Hepatocyte (in vitro differentiated cells): ENCODE measurements around the gene CGREF1.

Experiments used
- EZH2 ChIP-seq: fragments of 200-600 bp; sonication (generic); IDR thresholded peaks from 2 replicates; pipeline ENCODE4 v1.6.1; 2016; ENCODE audit warnings: antibody characterized with exemption, mild to moderate bottlenecking, borderline replicate concordance
- EZH2phosphoT487 ChIP-seq: fragments of 200-600 bp; sonication (generic); IDR thresholded peaks from one replicate; pipeline ENCODE4 v1.6.1; 2018; ENCODE audit warnings: antibody characterized with exemption, mild to moderate bottlenecking, low read depth, moderate library complexity; ENCODE audit not compliant: unreplicated experiment, severe bottlenecking
- TF ChIP-seq, protein P1 (sequence below): fragments of 200-600 bp; sonication (generic); IDR thresholded peaks from 2 replicates; pipeline ENCODE4 v1.5.1; 2016; ENCODE audit warnings: antibody characterized with exemption, mild to moderate bottlenecking; ENCODE audit not compliant: poor library complexity

DNA sequence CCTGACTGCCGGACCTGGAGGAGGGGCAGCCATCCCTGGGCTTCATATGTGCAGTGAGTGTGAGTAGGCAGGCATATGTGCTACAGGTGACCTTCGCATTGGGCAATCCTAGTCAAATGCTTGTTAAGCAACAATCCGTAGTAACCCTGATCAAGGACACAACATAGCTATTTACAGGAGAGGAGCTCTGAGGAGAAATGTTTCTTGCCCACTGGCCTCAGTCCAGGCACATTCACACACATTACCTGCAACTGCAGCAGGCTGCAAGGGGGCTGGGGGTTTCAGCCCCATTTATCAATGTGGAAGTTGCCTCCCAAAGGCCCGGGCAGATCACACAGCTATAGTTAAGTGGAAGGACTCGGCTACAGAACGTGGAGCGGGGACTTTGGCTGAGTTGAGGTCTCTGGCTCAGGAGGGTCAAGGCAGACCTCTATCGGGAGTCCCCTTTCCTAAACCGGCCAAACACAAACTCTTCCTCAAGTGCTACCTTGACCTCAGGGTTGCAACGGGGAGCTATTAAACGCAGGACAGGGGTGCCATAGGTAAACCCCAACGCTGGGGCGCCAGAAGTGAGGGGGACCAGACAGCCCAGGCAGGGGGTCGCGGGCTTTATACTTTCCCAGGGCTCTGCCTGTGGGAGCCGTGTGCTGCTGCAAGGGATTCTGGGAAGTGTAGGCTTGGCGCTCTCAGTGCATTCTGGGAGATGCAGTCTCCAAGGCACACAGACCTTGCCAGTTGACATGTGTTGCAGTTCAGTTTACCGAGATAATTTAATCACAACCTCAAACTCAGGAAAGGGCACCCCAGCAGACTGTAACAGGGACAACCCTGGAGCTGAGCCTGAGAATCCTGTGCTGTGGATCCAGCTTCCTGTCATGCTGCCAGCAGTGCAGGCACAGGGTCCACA, 22.9 kb downstream of the CGREF1 start:
- TF ChIP-seq, protein P1, sequence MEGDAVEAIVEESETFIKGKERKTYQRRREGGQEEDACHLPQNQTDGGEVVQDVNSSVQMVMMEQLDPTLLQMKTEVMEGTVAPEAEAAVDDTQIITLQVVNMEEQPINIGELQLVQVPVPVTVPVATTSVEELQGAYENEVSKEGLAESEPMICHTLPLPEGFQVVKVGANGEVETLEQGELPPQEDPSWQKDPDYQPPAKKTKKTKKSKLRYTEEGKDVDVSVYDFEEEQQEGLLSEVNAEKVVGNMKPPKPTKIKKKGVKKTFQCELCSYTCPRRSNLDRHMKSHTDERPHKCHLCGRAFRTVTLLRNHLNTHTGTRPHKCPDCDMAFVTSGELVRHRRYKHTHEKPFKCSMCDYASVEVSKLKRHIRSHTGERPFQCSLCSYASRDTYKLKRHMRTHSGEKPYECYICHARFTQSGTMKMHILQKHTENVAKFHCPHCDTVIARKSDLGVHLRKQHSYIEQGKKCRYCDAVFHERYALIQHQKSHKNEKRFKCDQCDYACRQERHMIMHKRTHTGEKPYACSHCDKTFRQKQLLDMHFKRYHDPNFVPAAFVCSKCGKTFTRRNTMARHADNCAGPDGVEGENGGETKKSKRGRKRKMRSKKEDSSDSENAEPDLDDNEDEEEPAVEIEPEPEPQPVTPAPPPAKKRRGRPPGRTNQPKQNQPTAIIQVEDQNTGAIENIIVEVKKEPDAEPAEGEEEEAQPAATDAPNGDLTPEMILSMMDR: no peak
- no peak for TF ChIP-seq EZH2
- TF ChIP-seq EZH2phosphoT487: no peak
